HL-60 (cell line): ENCODE measurements around the gene LAX1.

ENCODE experiments used
- POLR2AphosphoS5 ChIP-seq: IDR thresholded peaks from 2 replicates; pipeline ENCODE4 v1.6.1; 2012; ENCODE audit warnings: low read depth
- SPI1 ChIP-seq: IDR thresholded peaks from 2 replicates; pipeline ENCODE4 v1.6.1; 2012; ENCODE audit warnings: low read depth, mild to moderate bottlenecking, borderline replicate concordance
- TF ChIP-seq, protein P1 (sequence below): IDR thresholded peaks from one replicate; pipeline ENCODE4 v1.5.1; 2011; ENCODE audit warnings: low read length, control low read depth, inconsistent platforms; ENCODE audit not compliant: insufficient read depth
- TF ChIP-seq, protein P2 (sequence below): IDR thresholded peaks from 2 replicates; pipeline ENCODE4 v1.6.1; 2012; ENCODE audit warnings: low read depth; ENCODE audit not compliant: insufficient replicate concordance

DNA sequence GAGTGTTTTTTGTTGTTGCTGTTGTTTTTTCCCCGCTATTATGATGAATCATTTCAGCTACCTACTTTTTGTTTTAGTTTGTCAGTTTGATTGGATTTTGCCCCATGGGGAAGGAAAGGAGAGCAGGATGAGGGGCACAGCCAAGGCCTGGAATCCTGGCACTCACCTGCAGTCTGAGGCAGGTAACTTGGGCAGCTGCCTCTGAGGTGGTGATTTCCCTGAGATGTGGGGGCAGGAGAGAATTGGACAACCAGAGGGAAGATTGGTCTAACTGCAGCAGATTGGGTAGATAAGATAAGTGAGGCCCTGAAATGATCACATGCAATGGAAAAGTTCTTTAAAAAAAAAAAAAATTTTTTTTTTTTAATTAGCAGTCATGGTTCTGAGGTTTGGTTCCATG lies 1.5 kb upstream of the LAX1 start:
- TF ChIP-seq POLR2AphosphoS5 (no peak), SPI1 (no peak)
- TF ChIP-seq, protein P1, sequence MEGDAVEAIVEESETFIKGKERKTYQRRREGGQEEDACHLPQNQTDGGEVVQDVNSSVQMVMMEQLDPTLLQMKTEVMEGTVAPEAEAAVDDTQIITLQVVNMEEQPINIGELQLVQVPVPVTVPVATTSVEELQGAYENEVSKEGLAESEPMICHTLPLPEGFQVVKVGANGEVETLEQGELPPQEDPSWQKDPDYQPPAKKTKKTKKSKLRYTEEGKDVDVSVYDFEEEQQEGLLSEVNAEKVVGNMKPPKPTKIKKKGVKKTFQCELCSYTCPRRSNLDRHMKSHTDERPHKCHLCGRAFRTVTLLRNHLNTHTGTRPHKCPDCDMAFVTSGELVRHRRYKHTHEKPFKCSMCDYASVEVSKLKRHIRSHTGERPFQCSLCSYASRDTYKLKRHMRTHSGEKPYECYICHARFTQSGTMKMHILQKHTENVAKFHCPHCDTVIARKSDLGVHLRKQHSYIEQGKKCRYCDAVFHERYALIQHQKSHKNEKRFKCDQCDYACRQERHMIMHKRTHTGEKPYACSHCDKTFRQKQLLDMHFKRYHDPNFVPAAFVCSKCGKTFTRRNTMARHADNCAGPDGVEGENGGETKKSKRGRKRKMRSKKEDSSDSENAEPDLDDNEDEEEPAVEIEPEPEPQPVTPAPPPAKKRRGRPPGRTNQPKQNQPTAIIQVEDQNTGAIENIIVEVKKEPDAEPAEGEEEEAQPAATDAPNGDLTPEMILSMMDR, result no peak
- TF ChIP-seq, protein P2, sequence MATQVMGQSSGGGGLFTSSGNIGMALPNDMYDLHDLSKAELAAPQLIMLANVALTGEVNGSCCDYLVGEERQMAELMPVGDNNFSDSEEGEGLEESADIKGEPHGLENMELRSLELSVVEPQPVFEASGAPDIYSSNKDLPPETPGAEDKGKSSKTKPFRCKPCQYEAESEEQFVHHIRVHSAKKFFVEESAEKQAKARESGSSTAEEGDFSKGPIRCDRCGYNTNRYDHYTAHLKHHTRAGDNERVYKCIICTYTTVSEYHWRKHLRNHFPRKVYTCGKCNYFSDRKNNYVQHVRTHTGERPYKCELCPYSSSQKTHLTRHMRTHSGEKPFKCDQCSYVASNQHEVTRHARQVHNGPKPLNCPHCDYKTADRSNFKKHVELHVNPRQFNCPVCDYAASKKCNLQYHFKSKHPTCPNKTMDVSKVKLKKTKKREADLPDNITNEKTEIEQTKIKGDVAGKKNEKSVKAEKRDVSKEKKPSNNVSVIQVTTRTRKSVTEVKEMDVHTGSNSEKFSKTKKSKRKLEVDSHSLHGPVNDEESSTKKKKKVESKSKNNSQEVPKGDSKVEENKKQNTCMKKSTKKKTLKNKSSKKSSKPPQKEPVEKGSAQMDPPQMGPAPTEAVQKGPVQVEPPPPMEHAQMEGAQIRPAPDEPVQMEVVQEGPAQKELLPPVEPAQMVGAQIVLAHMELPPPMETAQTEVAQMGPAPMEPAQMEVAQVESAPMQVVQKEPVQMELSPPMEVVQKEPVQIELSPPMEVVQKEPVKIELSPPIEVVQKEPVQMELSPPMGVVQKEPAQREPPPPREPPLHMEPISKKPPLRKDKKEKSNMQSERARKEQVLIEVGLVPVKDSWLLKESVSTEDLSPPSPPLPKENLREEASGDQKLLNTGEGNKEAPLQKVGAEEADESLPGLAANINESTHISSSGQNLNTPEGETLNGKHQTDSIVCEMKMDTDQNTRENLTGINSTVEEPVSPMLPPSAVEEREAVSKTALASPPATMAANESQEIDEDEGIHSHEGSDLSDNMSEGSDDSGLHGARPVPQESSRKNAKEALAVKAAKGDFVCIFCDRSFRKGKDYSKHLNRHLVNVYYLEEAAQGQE, result no peak
